ENCODE measurements around the gene ZNF644.

DNA sequence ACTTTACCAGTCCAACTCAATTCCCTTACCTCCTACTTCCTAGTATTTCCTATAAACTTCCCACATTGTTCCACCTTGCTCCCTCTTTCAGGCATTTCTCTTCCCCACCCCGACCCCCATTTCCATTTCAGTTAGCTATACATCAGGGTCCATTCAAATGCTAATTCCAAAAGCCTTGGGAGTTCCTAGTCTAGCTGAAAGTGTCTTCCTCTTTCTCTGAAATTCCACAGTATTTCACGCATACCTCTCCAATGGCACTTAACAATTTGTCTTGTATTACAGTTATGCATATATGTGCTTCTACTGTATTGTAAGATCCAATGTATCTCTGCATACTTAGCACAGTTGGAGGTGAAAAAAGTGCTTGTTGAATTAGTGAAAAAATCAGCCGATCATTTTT lies 94.9 kb downstream of the ZNF644 start:
- TF ChIP-seq CTCF (IDR thresholded peaks at IDR 0.05) (no peak), POLR2A (IDR thresholded peaks at IDR 0.05) (no peak)

All from heart left ventricle (tissue), 13 donors.